ENCODE results near the gene ACOT6. TPM values are rescaled to one million over a fixed set of nuclear protein-coding genes. Genes with fewer than 3 reads are reported as not detected.

Gene ACOT6
- polyA plus RNA-seq, 3 donors = not detected

- Histone ChIP-seq H4K20me1 (ENCODE audit: insufficient read depth, low read length) (no peaks in the 10 kb centered on the region), H3K27ac (ENCODE audit: low read depth in 1 of 2, low read length in 2 of 2) (no peak overlapping the region), H3K4me2 (replicated peaks; ENCODE audit: extremely low read depth, low read length, poor library complexity, severe bottlenecking) (no peak overlapping the region), H3K4me3 (replicated peaks in 1 of 3; ENCODE audit: low read depth in 2 of 3, low read length in 3 of 3) (no peak overlapping the region), H3K4me1 (ENCODE audit: control insufficient read depth in 1 of 2, insufficient read depth in 2 of 2, low read length in 2 of 2) (no peaks in the 10 kb centered on the region), H3K9me3 (replicated peaks in 1 of 2; ENCODE audit: control insufficient read depth in 1 of 2, insufficient read depth in 1 of 2, low read length in 2 of 2) (no peaks in the 10 kb centered on the region), H3K27me3 (ENCODE audit: control insufficient read depth in 2 of 2, insufficient read depth in 2 of 2, low read length in 2 of 2) (no peaks in the 10 kb centered on the region), H3K9ac (ENCODE audit: insufficient read depth, low read length, poor library complexity, severe bottlenecking) (no peak overlapping the region), H3K79me2 (ENCODE audit: insufficient read depth, low read length) (no peaks in the 10 kb centered on the region), H2AFZ (ENCODE audit: insufficient read depth, low read depth, low read length, poor library complexity, severe bottlenecking) (no peak overlapping the region), H3K36me3 (replicated peaks in 1 of 2; ENCODE audit: control insufficient read depth in 1 of 2, insufficient read depth in 2 of 2, low read length in 2 of 2) (no peaks in the 10 kb centered on the region)
- no peak for TF ChIP-seq CTCF (IDR thresholded peaks at IDR 0.05)
- H3K27ac Mint-ChIP-seq = no peak overlapping the region
- H3K4me1 Mint-ChIP-seq = no peaks in the 10 kb centered on the region
- no peak overlapping the region for H3K4me3 Mint-ChIP-seq
- WGBS (ENCODE audit: insufficient coverage) = 100% methylated on average over 1 of the region's 2 CpGs
- no peaks in the 10 kb centered on the region for H3K27me3 Mint-ChIP-seq (ENCODE audit: low read depth in 3 of 3)
- no peak for DNase-seq
- no peaks in the 10 kb centered on the region for H3K9me3 Mint-ChIP-seq
- H3K36me3 Mint-ChIP-seq = no peaks in the 10 kb centered on the region
- intact Hi-C loops (cut with micrococcal nuclease) = no loop called here
These were observed 52.8 kb downstream of the ACOT6 start for GRCh38 chr14:73665130-73665529.

GRCh38 chr14:73666583-73666982, 54.3 kb downstream of the ACOT6 start:
- no peaks in the 10 kb centered on the region for H3K36me3 ChIP-seq (replicated peaks in 1 of 2; ENCODE audit: control insufficient read depth in 1 of 2, insufficient read depth in 2 of 2, low read length in 2 of 2)
- H2AFZ ChIP-seq (ENCODE audit: insufficient read depth, low read depth, low read length, poor library complexity, severe bottlenecking) = no peak overlapping the region
- Mint-ChIP-seq H3K27ac (no peak overlapping the region), H3K27me3 (ENCODE audit: low read depth in 3 of 3) (no peaks in the 10 kb centered on the region), H3K36me3 (no peaks in the 10 kb centered on the region), H3K4me3 (no peak overlapping the region), H3K4me1 (no peaks in the 10 kb centered on the region), H3K9me3 (no peaks in the 10 kb centered on the region)
- no peak for DNase-seq
- no peak overlapping the region for H3K4me3 ChIP-seq (replicated peaks in 1 of 3; ENCODE audit: low read depth in 2 of 3, low read length in 3 of 3)
- 100% methylated on average over 2 of the region's 5 CpGs for WGBS (ENCODE audit: insufficient coverage)
- H3K27ac ChIP-seq (ENCODE audit: low read depth in 1 of 2, low read length in 2 of 2) = no peak overlapping the region
- H3K9me3 ChIP-seq (replicated peaks in 1 of 2; ENCODE audit: control insufficient read depth in 1 of 2, insufficient read depth in 1 of 2, low read length in 2 of 2) = no peaks in the 10 kb centered on the region
- H3K79me2 ChIP-seq (ENCODE audit: insufficient read depth, low read length) = no peaks in the 10 kb centered on the region
- H3K4me1 ChIP-seq (ENCODE audit: control insufficient read depth in 1 of 2, insufficient read depth in 2 of 2, low read length in 2 of 2) = no peaks in the 10 kb centered on the region
- H3K27me3 ChIP-seq (ENCODE audit: control insufficient read depth in 2 of 2, insufficient read depth in 2 of 2, low read length in 2 of 2) = no peaks in the 10 kb centered on the region
- H4K20me1 ChIP-seq (ENCODE audit: insufficient read depth, low read length) = no peaks in the 10 kb centered on the region
- TF ChIP-seq CTCF (IDR thresholded peaks at IDR 0.05) = no peak
- intact Hi-C loops (cut with micrococcal nuclease) = no loop called here
- no peak overlapping the region for H3K4me2 ChIP-seq (replicated peaks; ENCODE audit: extremely low read depth, low read length, poor library complexity, severe bottlenecking)
- H3K9ac ChIP-seq (ENCODE audit: insufficient read depth, low read length, poor library complexity, severe bottlenecking) = no peak overlapping the region
